Mesenchymal stem cell (in vitro differentiated cells and primary cell): Measurements from ENCODE around the gene TBPL1.

ENCODE experiments used
- DNase-seq: peaks from one replicate; pipeline ENCODE4 v3.0.0-alpha.2; 2013
- H2AFZ ChIP-seq: one replicate; pipeline ENCODE4 v1.6.1; 2013; ENCODE audit warnings: low read depth, mild to moderate bottlenecking, control low read depth, inconsistent platforms, low read length, moderate library complexity
- H2AK5ac ChIP-seq: 2 replicates; pipeline ENCODE4 v1.6.1; 2013; ENCODE audit warnings: low read length, moderate library complexity, mild to moderate bottlenecking, inconsistent platforms; ENCODE audit not compliant: severe bottlenecking
- H2BK120ac ChIP-seq: one replicate; pipeline ENCODE4 v1.6.1; 2013; ENCODE audit warnings: low read depth, mild to moderate bottlenecking, inconsistent platforms, low read length, moderate library complexity
- H2BK12ac ChIP-seq, 2 experiments: one replicate each; pipeline ENCODE4 v1.6.1; 2013; ENCODE audit warnings: inconsistent platforms in 2 of 2, low read length in 2 of 2, mild to moderate bottlenecking in 2 of 2, moderate library complexity in 2 of 2, control low read depth in 1 of 2
- H2BK15ac ChIP-seq: one replicate; pipeline ENCODE4 v1.6.1; 2013; ENCODE audit warnings: mild to moderate bottlenecking, low read depth, inconsistent platforms; ENCODE audit not compliant: poor library complexity, severe bottlenecking
- H2BK5ac ChIP-seq: 2 replicates; pipeline ENCODE4 v1.6.1; 2013; ENCODE audit warnings: low read depth, mild to moderate bottlenecking, low read length, control low read depth, inconsistent platforms; ENCODE audit not compliant: poor library complexity, severe bottlenecking
- H3K14ac ChIP-seq, 2 experiments: one replicate each; pipeline ENCODE4 v1.6.1; 2013; ENCODE audit warnings: inconsistent platforms in 2 of 2, low read length in 2 of 2, control low read depth in 1 of 2, mild to moderate bottlenecking in 1 of 2, moderate library complexity in 1 of 2
- H3K18ac ChIP-seq, 2 experiments: one replicate each; pipeline ENCODE4 v1.6.1; 2013; ENCODE audit warnings: inconsistent platforms in 2 of 2, low read length in 2 of 2, control low read depth in 1 of 2, low read depth in 1 of 2, mild to moderate bottlenecking in 1 of 2
- H3K23ac ChIP-seq, 2 experiments: one replicate each; pipeline ENCODE4 v1.6.1; 2013; ENCODE audit warnings: inconsistent platforms in 2 of 2, low read length in 2 of 2, mild to moderate bottlenecking in 2 of 2, moderate library complexity in 2 of 2, control low read depth in 1 of 2
- H3K27ac ChIP-seq: 2 replicates; pipeline ENCODE4 v1.5.1; 2013; ENCODE audit warnings: mild to moderate bottlenecking, moderate library complexity, low read length, control low read depth, inconsistent platforms; ENCODE audit not compliant: poor library complexity, severe bottlenecking
- H3K27me3 ChIP-seq, 2 experiments: 2 replicates each; pipeline versions ENCODE4 v1.6.1 to v1.7.0; 2013; ENCODE audit warnings: low read length in 2 of 2, mild to moderate bottlenecking in 2 of 2, moderate library complexity in 2 of 2, control low read depth in 1 of 2, inconsistent platforms in 1 of 2; ENCODE audit not compliant: control insufficient read depth in 1 of 2, insufficient read depth in 1 of 2
- H3K36me3 ChIP-seq, 2 experiments: 2 replicates each; pipeline versions ENCODE4 v1.6.1 to v1.7.0; 2013; ENCODE audit warnings: low read length in 2 of 2, control low read depth in 1 of 2, inconsistent platforms in 1 of 2, low read depth in 1 of 2, mild to moderate bottlenecking in 1 of 2; ENCODE audit not compliant: insufficient read depth in 2 of 2, control insufficient read depth in 1 of 2
- H3K4ac ChIP-seq, 2 experiments: one replicate each; pipeline ENCODE4 v1.6.1; 2013; ENCODE audit warnings: inconsistent platforms in 2 of 2, low read length in 2 of 2, mild to moderate bottlenecking in 2 of 2, moderate library complexity in 2 of 2, control low read depth in 1 of 2, low read depth in 1 of 2
- H3K4me1 ChIP-seq: 2 replicates; pipeline ENCODE4 v1.6.1; 2013; ENCODE audit warnings: low read depth, low read length, control low read depth; ENCODE audit not compliant: control insufficient read depth, insufficient read depth
- H3K4me2 ChIP-seq: 2 replicates; pipeline ENCODE4 v1.6.1; 2013; ENCODE audit warnings: low read length, mild to moderate bottlenecking, inconsistent platforms; ENCODE audit not compliant: poor library complexity, severe bottlenecking
- H3K4me3 ChIP-seq, 2 experiments: 2 replicates each; pipeline versions ENCODE4 v1.5.1 to v1.7.0; 2013; ENCODE audit warnings: low read length in 2 of 2, mild to moderate bottlenecking in 2 of 2, control low read depth in 1 of 2, low read depth in 1 of 2; ENCODE audit not compliant: insufficient read depth in 1 of 2
- H3K79me1 ChIP-seq: replicated peaks from 2 replicates; pipeline ENCODE4 v1.6.1; 2013; ENCODE audit warnings: mild to moderate bottlenecking, control low read depth, low read length, inconsistent platforms; ENCODE audit not compliant: poor library complexity, severe bottlenecking
- H3K9ac ChIP-seq: 2 replicates; pipeline ENCODE4 v1.7.0; 2013; ENCODE audit warnings: mild to moderate bottlenecking, low read length, moderate library complexity
- H3K9me3 ChIP-seq: 2 replicates; pipeline ENCODE4 v1.7.0; 2013; ENCODE audit warnings: mild to moderate bottlenecking, low read length; ENCODE audit not compliant: control insufficient read depth
- H4K8ac ChIP-seq: one replicate; pipeline ENCODE4 v1.6.1; 2013; ENCODE audit warnings: inconsistent platforms, mild to moderate bottlenecking, low read length, moderate library complexity
- H4K91ac ChIP-seq: one replicate; pipeline ENCODE4 v1.6.1; 2013; ENCODE audit warnings: mild to moderate bottlenecking, low read length, inconsistent platforms
- WGBS: methylation state at CpG from one replicate; pipeline ENCODE4 v1.1.7; 2013; ENCODE audit warnings: mixed read lengths; 5-methylcytosine and 5-hydroxymethylcytosine counted together

Gene TBPL1

DNA sequence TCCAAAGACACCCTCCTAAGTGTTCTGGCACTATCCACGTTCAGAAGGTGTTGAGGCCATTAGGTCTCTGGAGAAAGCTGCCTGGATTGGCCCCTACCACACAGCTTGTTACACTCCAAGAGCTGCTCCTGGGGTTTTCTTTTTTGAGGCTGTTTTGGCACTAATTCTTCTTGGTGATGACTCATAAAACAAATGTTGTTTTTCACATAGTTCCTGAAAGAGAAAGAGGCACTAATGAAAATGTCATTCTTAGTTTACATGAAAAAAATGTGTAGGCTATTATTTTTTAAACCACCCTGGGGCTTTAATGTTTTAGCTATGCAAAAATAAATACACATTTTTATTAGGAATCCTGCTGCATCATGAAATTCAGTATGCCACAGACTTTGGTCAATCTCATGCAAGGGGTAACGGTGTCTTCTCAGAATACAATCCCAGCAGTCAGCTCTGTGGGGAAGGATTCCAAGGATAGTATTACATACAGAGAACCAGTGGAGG is 38.1 kb downstream of the TBPL1 start:
- Histone ChIP-seq H3K9ac (no peak overlapping the region), H4K8ac (no peak overlapping the region), H2BK15ac (no peak overlapping the region), H3K36me3 (peaks cover 0 to 23% of the 10 kb centered on the region in 2 experiments), H3K4me1 (no peaks in the 10 kb centered on the region), H3K79me1 (no peaks in the 10 kb centered on the region), H3K27me3 (no peaks in the 10 kb centered on the region), H3K27ac (peak overlapping the region; percentile 77), H3K23ac (no peak overlapping the region), H2AK5ac (no peak overlapping the region), H3K9me3 (no peaks in the 10 kb centered on the region), H2AFZ (no peak overlapping the region), H3K14ac (no peak overlapping the region), H2BK12ac (no peak overlapping the region), H3K4ac (no peak overlapping the region), H3K4me2 (no peak overlapping the region), H3K4me3 (no peak overlapping the region), H2BK5ac (no peak overlapping the region), H4K91ac (no peak overlapping the region), H3K18ac (no peak overlapping the region), H2BK120ac (no peak overlapping the region)
- peak; percentile 50 for DNase-seq
- 53% methylated on average over 2 of the region's 2 CpGs for WGBS

DNA sequence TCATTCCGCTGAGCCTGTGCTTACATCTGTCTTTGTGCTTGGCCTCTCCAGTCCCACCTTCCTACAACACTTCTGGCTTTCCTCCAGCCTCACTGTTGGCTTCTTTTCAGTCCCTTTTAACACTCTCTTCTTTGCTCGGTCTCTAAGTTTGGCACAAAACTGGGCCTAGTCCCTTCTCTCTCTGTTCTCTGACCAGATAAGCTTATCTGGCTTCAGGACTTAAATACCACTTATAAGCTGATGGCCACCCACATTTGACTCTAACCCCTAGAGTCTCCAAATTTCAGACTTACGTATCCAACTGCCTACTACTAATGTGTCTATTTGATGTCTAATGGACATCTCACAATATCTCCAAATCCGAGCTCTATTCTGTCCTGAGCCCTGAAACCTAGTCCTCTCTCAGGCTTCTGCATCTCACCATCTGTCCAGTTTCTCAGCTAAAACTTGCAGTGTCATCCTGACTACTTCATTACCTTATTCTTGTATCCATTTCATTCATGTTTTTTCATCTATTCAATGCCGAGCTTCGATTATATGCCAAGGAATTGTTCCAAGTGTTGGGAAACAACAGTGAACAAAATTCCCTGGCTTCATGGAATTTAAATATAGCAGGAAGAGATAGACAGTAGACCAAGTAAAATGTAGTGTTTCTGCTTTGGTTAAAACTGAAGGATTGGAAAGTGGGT is 40.1 kb downstream of the TBPL1 start:
- H2AFZ ChIP-seq, result no peak overlapping the region
- no peak overlapping the region for H3K14ac ChIP-seq
- H2AK5ac ChIP-seq, result no peak overlapping the region
- no peaks in the 10 kb centered on the region for H3K9me3 ChIP-seq
- DNase-seq, result no peak
- no peak overlapping the region for H3K23ac ChIP-seq
- peak overlapping the region in 1 of 2 experiments; percentile 1 for H2BK12ac ChIP-seq
- H3K4me3 ChIP-seq, result no peak overlapping the region
- no peaks in the 10 kb centered on the region for H3K79me1 ChIP-seq
- H3K9ac ChIP-seq, result peak overlapping the region; percentile 3
- no peak overlapping the region for H2BK15ac ChIP-seq
- H4K8ac ChIP-seq, result no peak overlapping the region
- no peak overlapping the region for H4K91ac ChIP-seq
- H3K4me1 ChIP-seq, result no peaks in the 10 kb centered on the region
- H3K36me3 ChIP-seq, result peaks cover 0 to 8% of the 10 kb centered on the region in 2 experiments
- H3K4ac ChIP-seq, result no peak overlapping the region
- 97% methylated on average over 6 of the region's 6 CpGs for WGBS
- H2BK5ac ChIP-seq, result no peak overlapping the region
- H3K27ac ChIP-seq, result no peak overlapping the region
- no peak overlapping the region for H2BK120ac ChIP-seq
- no peak overlapping the region for H3K4me2 ChIP-seq
- no peak overlapping the region for H3K18ac ChIP-seq
- H3K27me3 ChIP-seq, result no peaks in the 10 kb centered on the region

DNA sequence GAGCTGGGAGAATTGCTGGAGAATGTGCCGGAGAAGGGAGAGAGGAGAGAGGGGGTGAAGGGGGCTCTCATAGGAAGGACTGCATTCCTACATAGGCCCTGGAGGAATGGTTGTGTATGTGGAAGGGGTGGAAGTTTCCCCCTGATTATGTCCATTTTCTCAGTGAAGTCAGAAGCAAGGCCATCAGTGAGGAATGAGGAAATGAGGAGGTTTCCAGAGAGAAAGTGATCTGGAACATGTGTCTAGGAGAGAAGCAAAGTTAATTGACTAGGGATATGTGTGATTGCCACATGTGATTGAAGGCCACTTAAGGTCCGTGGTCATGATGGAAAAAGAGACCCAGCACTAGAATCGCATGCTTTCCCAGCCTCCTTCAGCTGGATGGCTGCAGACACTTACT is 42.3 kb downstream of the TBPL1 start:
- Histone ChIP-seq H2BK12ac (no peak overlapping the region), H3K36me3 (no peaks in the 10 kb centered on the region), H4K91ac (no peak overlapping the region), H4K8ac (no peak overlapping the region), H3K18ac (no peak overlapping the region), H3K27ac (no peak overlapping the region), H2AFZ (no peak overlapping the region), H3K23ac (no peak overlapping the region), H2BK15ac (no peak overlapping the region), H3K27me3 (no peaks in the 10 kb centered on the region), H3K4ac (no peak overlapping the region), H2BK5ac (no peak overlapping the region), H3K4me1 (no peaks in the 10 kb centered on the region), H3K9ac (no peak overlapping the region), H3K4me2 (no peak overlapping the region), H3K9me3 (no peaks in the 10 kb centered on the region), H3K14ac (no peak overlapping the region), H3K79me1 (no peaks in the 10 kb centered on the region), H2BK120ac (no peak overlapping the region), H2AK5ac (no peak overlapping the region), H3K4me3 (no peak overlapping the region)
- 91% methylated on average over 3 of the region's 3 CpGs for WGBS
- no peak for DNase-seq

DNA sequence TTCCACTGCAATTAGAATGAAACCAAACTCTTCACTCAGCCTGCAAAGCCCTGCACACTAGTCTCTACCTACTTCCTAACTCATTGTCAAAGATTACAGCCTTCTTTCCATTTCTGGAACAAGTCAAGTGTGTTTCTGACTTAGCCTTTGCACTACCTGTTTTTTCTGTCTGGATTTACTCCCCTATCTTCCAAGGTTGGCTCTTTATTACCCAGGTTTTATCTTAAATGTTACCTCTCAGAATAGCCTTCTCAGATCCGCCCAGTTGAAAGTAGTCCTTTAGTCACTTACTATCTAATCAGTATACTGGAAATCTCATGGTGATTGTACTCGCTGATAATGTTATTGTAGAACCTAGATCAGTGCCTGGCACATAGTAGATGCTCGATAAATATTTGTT is 42.7 kb downstream of the TBPL1 start:
- Histone ChIP-seq H2BK120ac (no peak overlapping the region), H3K23ac (no peak overlapping the region), H3K4me3 (no peak overlapping the region), H3K4ac (no peak overlapping the region), H4K91ac (no peak overlapping the region), H3K79me1 (no peaks in the 10 kb centered on the region), H3K18ac (no peak overlapping the region), H3K14ac (no peak overlapping the region), H2BK12ac (no peak overlapping the region), H3K4me1 (no peaks in the 10 kb centered on the region), H2AFZ (no peak overlapping the region), H3K27ac (no peak overlapping the region), H2AK5ac (no peak overlapping the region), H3K27me3 (no peaks in the 10 kb centered on the region), H2BK5ac (no peak overlapping the region), H4K8ac (no peak overlapping the region), H3K9ac (no peak overlapping the region), H3K4me2 (no peak overlapping the region), H3K9me3 (no peaks in the 10 kb centered on the region), H3K36me3 (no peaks in the 10 kb centered on the region), H2BK15ac (no peak overlapping the region)
- WGBS, result 83% methylated on average over 2 of the region's 3 CpGs
- no peak for DNase-seq
